Right lobe of liver (tissue), 4 donors: ENCODE measurements around the gene LIN54.

Experiments
- POLR2A ChIP-seq: fragments of 450-650 bp; IDR thresholded peaks from one replicate; pipeline ENCODE4 v1.6.1; 2017; ENCODE audit warnings: antibody characterized with exemption, mild to moderate bottlenecking
- TF ChIP-seq, protein P1 (sequence below), 4 donors: fragments of 200-600 bp in 3 of 4; fragments of 450-650 bp in 1 of 4; IDR thresholded peaks; one replicate each; pipeline versions ENCODE4 v1.5.1 to v1.8.0; 2016 to 2022; ENCODE audit warnings: antibody characterized with exemption in 4 of 4, mild to moderate bottlenecking in 2 of 4
- donor health status: DM: no; HTN: no; CAD: no.
- donor health status: DM: no; HTN: no; CAD: no.
- donor health status: DM: no; HTN: yes; CAD: no.

GRCh38 chr4:82900066-82900410 lies 110.6 kb downstream of the LIN54 start:
- no peak for TF ChIP-seq POLR2A
- TF ChIP-seq, protein P1, sequence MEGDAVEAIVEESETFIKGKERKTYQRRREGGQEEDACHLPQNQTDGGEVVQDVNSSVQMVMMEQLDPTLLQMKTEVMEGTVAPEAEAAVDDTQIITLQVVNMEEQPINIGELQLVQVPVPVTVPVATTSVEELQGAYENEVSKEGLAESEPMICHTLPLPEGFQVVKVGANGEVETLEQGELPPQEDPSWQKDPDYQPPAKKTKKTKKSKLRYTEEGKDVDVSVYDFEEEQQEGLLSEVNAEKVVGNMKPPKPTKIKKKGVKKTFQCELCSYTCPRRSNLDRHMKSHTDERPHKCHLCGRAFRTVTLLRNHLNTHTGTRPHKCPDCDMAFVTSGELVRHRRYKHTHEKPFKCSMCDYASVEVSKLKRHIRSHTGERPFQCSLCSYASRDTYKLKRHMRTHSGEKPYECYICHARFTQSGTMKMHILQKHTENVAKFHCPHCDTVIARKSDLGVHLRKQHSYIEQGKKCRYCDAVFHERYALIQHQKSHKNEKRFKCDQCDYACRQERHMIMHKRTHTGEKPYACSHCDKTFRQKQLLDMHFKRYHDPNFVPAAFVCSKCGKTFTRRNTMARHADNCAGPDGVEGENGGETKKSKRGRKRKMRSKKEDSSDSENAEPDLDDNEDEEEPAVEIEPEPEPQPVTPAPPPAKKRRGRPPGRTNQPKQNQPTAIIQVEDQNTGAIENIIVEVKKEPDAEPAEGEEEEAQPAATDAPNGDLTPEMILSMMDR (IDR thresholded peaks at IDR 0.05) = no peak
